ENCODE results near the gene WDR26.

DNA sequence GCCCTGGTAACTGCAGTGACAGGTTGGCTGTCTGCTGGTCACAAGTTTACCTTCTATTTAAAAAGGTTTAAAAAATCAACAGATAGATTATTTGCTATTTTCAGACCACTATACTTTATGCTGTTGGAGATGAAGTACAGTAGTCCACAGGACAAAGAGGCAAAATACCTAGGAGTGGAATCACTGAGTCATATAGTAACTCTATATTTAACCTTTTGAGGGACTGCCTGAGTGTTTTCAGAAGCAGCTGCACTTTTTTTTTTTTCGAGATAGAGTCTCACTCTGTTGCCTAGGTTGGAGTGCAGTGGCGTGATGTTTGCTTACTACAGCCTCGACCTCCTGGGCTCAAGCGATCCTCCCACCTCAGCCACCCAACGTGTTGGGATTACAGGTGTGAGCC lies 66.2 kb downstream of the WDR26 start:
- TF ChIP-seq, protein P1, sequence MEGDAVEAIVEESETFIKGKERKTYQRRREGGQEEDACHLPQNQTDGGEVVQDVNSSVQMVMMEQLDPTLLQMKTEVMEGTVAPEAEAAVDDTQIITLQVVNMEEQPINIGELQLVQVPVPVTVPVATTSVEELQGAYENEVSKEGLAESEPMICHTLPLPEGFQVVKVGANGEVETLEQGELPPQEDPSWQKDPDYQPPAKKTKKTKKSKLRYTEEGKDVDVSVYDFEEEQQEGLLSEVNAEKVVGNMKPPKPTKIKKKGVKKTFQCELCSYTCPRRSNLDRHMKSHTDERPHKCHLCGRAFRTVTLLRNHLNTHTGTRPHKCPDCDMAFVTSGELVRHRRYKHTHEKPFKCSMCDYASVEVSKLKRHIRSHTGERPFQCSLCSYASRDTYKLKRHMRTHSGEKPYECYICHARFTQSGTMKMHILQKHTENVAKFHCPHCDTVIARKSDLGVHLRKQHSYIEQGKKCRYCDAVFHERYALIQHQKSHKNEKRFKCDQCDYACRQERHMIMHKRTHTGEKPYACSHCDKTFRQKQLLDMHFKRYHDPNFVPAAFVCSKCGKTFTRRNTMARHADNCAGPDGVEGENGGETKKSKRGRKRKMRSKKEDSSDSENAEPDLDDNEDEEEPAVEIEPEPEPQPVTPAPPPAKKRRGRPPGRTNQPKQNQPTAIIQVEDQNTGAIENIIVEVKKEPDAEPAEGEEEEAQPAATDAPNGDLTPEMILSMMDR (IDR thresholded peaks at IDR 0.05; ENCODE audit: insufficient read depth, low read length, poor library complexity, severe bottlenecking), result no peak
- TF ChIP-seq EZH2phosphoT487 (conservative IDR thresholded peaks at IDR 0.05; ENCODE audit: low read length), result no peak
